ENCODE results near the gene PRRT2.

The PRRT2 gene

DNA sequence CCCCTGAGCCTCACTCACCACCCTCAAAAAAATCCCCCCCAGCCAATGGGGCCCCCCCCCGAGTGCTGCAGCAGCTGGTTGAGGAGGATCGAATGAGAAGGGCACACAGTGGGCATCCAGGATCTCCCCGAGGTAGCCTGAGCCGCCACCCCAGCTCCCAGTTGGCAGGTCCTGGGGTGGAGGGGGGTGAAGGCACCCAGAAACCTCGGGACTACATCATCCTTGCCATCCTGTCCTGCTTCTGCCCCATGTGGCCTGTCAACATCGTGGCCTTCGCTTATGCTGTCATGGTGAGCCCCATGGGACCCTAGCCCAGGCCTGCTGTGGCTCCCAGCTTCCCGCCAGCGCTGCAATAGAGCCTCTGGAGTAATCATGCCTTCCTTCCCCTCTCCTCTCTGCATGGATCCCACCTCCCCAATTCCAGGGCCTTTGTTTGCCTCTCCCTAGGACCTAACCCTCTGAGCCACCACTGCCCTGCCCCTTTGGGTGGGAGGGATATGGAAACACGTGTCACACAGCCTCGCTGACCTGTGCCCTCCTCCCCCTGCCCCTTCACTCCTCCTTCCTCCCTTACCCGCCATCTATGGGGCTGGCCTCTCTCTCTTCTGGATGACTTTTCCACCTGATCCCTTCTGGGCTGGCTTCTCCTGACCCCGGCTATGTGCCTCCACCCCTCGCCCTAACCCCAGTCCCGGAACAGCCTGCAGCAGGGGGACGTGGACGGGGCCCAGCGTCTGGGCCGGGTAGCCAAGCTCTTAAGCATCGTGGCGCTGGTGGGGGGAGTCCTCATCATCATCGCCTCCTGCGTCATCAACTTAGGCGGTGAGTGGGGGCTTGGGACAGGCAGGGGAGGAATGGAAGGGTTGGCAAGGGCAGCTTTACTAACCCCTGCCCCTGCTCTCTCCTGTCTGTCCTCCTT lies 1.9 kb downstream of the PRRT2 start:
- Histone ChIP-seq H3K4me3 (no peak overlapping the region), H3K9ac (ENCODE audit: insufficient read length) (no peak overlapping the region), H3K27ac (no peak overlapping the region; the same call in 1 of the 2 replicates), H3K9me3 (ENCODE audit: low read depth, low read length) (no peaks in the 10 kb centered on the region), H3K36me3 (ENCODE audit: insufficient read depth, low read length) (peaks cover 28% of the 10 kb centered on the region)
- DNase-seq (ENCODE audit: low read depth, low spot score) = no peak
- no peak for TF ChIP-seq FOXP2 (optimal IDR thresholded peaks at IDR 0.05; ENCODE audit: control extremely low read depth, extremely low read length, insufficient read depth)
- no peak for TF ChIP-seq EZH2 (IDR thresholded peaks at IDR 0.05)
- no peak for TF ChIP-seq POLR2AphosphoS5 (IDR thresholded peaks at IDR 0.05; ENCODE audit: borderline replicate concordance, low read depth, low read length)

DNA sequence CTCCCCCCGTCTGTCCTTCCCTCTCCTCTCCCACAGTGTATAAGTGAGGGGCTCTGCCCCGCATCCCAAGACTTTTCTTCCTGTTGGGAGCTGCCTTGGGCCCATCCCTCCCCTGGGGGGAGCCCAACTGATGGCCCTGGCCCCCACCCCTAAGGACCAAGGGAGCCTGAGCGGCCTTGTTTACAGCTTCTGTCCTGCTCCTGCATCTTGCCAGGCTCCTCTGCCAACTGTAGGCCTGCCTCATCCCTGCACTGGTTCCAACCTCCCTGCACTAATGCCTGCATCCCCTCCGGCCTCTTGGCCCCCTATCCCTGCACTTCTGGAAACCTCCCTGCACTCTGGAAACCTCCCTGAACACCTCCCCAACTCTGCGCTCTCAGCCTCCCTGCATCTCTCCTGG lies 2.6 kb downstream of the PRRT2 start:
- peak overlapping the region; percentile 91; the same call in 1 of the 2 replicates for H3K4me3 ChIP-seq
- TF ChIP-seq EZH2 (IDR thresholded peaks at IDR 0.05) (no peak), POLR2AphosphoS5 (IDR thresholded peaks at IDR 0.05; ENCODE audit: borderline replicate concordance, low read depth, low read length) (no peak), FOXP2 (optimal IDR thresholded peaks at IDR 0.05; ENCODE audit: control extremely low read depth, extremely low read length, insufficient read depth) (no peak)
- peaks cover 28% of the 10 kb centered on the region for H3K36me3 ChIP-seq (ENCODE audit: insufficient read depth, low read length)
- H3K9me3 ChIP-seq (ENCODE audit: low read depth, low read length) = no peaks in the 10 kb centered on the region
- peak overlapping the region; percentile 96; the same call in 1 of the 2 replicates for H3K27ac ChIP-seq
- no peak overlapping the region for H3K9ac ChIP-seq (ENCODE audit: insufficient read length)
- DNase-seq (ENCODE audit: low read depth, low spot score) = no peak

DNA sequence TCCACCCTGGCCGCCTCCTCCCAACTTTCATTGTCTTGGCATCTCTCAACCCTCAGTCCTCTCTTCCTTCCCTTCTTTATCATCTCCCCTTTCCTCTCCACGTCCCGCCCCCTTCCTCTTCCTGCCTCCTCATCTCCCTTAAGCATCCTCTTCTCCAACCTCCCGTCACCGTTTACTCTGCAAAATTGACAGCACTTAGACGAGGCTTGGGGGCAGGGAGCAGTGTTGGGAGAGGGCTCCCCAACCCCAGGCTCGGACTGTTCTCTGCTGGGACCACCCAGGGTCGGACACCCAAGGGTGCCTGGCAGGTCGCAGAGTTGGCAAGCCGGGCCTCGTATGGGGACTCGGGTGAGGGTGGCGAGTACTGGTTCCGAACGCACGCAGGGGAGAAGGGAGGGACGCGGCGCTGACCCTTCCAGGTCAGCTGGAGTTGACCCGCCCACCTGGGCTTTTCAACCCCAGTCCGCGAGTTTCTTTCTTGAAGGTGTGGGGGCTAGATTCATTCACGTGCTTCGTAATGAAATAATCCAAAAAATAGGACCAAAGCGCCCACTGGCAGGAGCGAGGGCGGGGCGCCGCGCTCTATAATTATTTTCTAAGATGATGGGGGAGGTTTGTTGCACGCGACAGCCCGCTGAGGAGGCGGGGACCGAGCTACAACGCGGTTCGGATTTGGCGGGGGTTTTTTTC lies 3.2 kb downstream of the PRRT2 start:
- TF ChIP-seq FOXP2 (optimal IDR thresholded peaks at IDR 0.05; ENCODE audit: control extremely low read depth, extremely low read length, insufficient read depth) = no peak
- no peak for TF ChIP-seq POLR2AphosphoS5 (IDR thresholded peaks at IDR 0.05; ENCODE audit: borderline replicate concordance, low read depth, low read length)
- no peak for TF ChIP-seq EZH2 (IDR thresholded peaks at IDR 0.05)
- Histone ChIP-seq H3K9ac (ENCODE audit: insufficient read length) (peak overlapping the region; percentile 87), H3K9me3 (ENCODE audit: low read depth, low read length) (no peaks in the 10 kb centered on the region), H3K36me3 (ENCODE audit: insufficient read depth, low read length) (peaks cover 28% of the 10 kb centered on the region), H3K4me3 (peak overlapping the region; percentile 91), H3K27ac (peak overlapping the region; percentile 96)
- no peak for DNase-seq (ENCODE audit: low read depth, low spot score)

DNA sequence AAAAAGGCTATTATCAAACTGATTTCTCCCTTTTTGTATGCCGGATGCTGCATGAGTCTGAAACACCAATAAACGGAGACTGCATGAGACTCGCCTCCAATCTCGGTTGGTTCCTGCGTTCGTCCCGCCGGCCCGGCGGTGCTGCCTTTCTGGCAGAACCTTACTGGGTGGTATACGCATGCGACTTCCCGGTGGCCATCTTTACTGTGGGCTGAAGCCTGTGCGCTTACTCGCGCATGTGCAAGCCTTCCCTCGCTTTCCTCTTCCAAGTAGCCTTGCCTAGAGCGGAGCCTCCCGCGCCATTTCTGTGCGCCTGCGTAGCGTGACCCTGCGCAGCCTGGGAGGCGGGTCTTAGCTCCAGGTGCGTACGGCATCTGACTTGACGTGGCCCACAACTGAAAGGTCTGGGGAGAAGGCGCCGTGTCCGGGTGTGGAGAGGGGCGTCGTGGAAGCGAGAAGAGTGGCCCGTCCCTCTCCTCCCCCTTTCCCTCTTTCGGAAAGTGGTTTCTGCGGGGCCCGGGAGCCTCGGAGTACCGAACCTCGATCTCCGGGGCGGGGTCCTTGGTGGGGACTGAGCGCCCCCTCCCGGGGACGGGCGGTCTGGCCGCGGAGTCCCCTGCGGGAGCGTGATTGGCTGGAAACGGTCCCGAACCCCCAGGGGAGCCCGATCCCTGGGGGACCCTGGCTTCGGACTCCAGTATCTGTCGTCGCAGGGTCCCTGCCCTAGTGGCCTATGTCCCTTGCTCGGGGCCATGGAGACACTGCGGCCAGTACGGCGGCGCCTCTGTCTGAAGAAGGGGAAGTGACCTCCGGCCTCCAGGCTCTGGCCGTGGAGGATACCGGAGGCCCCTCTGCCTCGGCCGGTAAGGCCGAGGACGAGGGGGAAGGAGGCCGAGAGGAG lies 4.0 kb downstream of the PRRT2 start, which contains the start of gene PAGR1:
Gene PAGR1, plus strand, starts transcription at position 360 of the 901 bp plus-strand sequence. Its CDS starts 374 bp downstream, at position 734.
- TF ChIP-seq FOXP2 (optimal IDR thresholded peaks at IDR 0.05; ENCODE audit: control extremely low read depth, extremely low read length, insufficient read depth) (no peak), POLR2AphosphoS5 (IDR thresholded peaks at IDR 0.05; ENCODE audit: borderline replicate concordance, low read depth, low read length) (peak; percentile 95)
- H3K36me3 ChIP-seq (ENCODE audit: insufficient read depth, low read length) = peaks cover 28% of the 10 kb centered on the region
- H3K4me3 ChIP-seq = peak within 1 kb of the TSS; percentile 91
- DNase-seq (ENCODE audit: low read depth, low spot score) = peak; percentile 100
- H3K9ac ChIP-seq (ENCODE audit: insufficient read length) = peak within 1 kb of the TSS; percentile 87
- H3K27ac ChIP-seq = peak within 1 kb of the TSS; percentile 96
- no peaks in the 10 kb centered on the region for H3K9me3 ChIP-seq (ENCODE audit: low read depth, low read length)

DNA sequence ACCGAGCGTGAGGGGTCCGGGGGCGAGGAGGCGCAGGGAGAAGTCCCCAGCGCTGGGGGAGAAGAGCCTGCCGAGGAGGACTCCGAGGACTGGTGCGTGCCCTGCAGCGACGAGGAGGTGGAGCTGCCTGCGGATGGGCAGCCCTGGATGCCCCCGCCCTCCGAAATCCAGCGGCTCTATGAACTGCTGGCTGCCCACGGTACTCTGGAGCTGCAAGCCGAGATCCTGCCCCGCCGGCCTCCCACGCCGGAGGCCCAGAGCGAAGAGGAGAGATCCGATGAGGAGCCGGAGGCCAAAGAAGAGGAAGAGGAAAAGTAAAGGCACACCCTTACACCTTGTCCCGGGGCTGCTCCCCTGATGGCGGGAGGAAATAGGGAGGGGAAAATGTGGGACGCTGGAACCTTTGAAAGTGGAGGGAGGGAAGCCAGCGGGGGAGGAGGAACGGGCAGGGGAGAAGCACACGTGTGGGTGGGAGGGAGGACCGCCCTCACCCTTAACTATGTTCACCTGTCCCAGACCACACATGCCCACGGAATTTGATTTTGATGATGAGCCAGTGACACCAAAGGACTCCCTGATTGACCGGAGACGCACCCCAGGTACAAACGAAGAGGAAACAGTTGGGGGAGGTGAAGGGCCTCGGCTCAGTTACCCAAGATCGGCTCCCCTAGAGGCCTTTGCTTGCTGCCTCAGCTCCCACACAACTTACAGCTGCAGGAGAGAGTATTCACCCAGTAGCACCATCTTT lies 4.9 kb downstream of the PRRT2 start:
- Histone ChIP-seq H3K9me3 (ENCODE audit: low read depth, low read length) (no peaks in the 10 kb centered on the region), H3K9ac (ENCODE audit: insufficient read length) (peak overlapping the region; percentile 87), H3K27ac (peak overlapping the region; percentile 96), H3K36me3 (ENCODE audit: insufficient read depth, low read length) (peaks cover 28% of the 10 kb centered on the region), H3K4me3 (peak overlapping the region; percentile 91)
- no peak for TF ChIP-seq POLR2AphosphoS5 (IDR thresholded peaks at IDR 0.05; ENCODE audit: borderline replicate concordance, low read depth, low read length)
- no peak for TF ChIP-seq FOXP2 (optimal IDR thresholded peaks at IDR 0.05; ENCODE audit: control extremely low read depth, extremely low read length, insufficient read depth)
- TF ChIP-seq EZH2 (IDR thresholded peaks at IDR 0.05) = no peak
- DNase-seq (ENCODE audit: low read depth, low spot score) = no peak

DNA sequence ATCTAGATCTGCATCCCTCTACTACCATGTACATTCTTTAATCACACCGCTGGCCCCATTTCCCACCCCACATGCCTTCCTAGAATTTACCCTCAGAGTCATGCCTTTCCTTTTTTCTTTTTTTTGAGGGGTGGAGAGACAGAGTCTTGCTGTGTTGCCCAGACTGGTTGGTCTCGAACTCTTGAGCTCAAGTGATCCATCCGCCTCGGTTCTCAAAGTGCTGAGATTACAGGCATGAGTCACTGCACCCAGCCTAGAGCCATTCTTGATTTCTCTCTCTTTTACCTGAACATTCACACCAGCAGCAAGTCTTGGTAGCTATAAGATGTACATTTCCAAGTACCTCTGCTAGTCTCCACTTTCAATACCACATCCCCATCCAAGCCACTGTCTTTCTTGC lies 6.1 kb downstream of the PRRT2 start:
- no peak overlapping the region for H3K9ac ChIP-seq (ENCODE audit: insufficient read length)
- no peak overlapping the region for H3K27ac ChIP-seq
- DNase-seq (ENCODE audit: low read depth, low spot score) = no peak
- TF ChIP-seq POLR2AphosphoS5 (IDR thresholded peaks at IDR 0.05; ENCODE audit: borderline replicate concordance, low read depth, low read length) = no peak
- TF ChIP-seq EZH2 (IDR thresholded peaks at IDR 0.05) = no peak
- no peak for TF ChIP-seq FOXP2 (optimal IDR thresholded peaks at IDR 0.05; ENCODE audit: control extremely low read depth, extremely low read length, insufficient read depth)
- peaks cover 28% of the 10 kb centered on the region for H3K36me3 ChIP-seq (ENCODE audit: insufficient read depth, low read length)
- H3K4me3 ChIP-seq = no peak overlapping the region; the same call in 1 of the 2 replicates
- H3K9me3 ChIP-seq (ENCODE audit: low read depth, low read length) = no peaks in the 10 kb centered on the region

DNA sequence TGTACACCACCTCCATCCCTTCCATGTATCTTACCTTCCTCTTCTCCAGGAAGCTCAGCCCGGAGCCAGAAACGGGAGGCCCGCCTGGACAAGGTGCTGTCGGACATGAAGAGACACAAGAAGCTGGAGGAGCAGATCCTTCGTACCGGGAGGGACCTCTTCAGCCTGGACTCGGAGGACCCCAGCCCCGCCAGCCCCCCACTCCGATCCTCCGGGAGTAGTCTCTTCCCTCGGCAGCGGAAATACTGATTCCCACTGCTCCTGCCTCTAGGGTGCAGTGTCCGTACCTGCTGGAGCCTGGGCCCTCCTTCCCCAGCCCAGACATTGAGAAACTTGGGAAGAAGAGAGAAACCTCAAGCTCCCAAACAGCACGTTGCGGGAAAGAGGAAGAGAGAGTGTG lies 7.5 kb downstream of the PRRT2 start:
- no peaks in the 10 kb centered on the region for H3K9me3 ChIP-seq (ENCODE audit: low read depth, low read length)
- peaks cover 28% of the 10 kb centered on the region for H3K36me3 ChIP-seq (ENCODE audit: insufficient read depth, low read length)
- peak overlapping the region; percentile 55 for H3K9ac ChIP-seq (ENCODE audit: insufficient read length)
- peak overlapping the region; percentile 74 for H3K4me3 ChIP-seq
- no peak for DNase-seq (ENCODE audit: low read depth, low spot score)
- no peak for TF ChIP-seq EZH2 (IDR thresholded peaks at IDR 0.05)
- no peak for TF ChIP-seq POLR2AphosphoS5 (IDR thresholded peaks at IDR 0.05; ENCODE audit: borderline replicate concordance, low read depth, low read length)
- TF ChIP-seq FOXP2 (optimal IDR thresholded peaks at IDR 0.05; ENCODE audit: control extremely low read depth, extremely low read length, insufficient read depth) = no peak
- peak overlapping the region; percentile 19; the same call in 1 of the 2 replicates for H3K27ac ChIP-seq
